Measurements from ENCODE around the gene PLEKHB1. TPM values are rescaled to one million over a fixed set of nuclear protein-coding genes. Genes with fewer than 3 reads are reported as not detected.

Gene PLEKHB1
- total and polyA plus RNA-seq, 2 donors (not counting 1 experiment from before 2014, with no cell fraction given): 0.41 to 2.5 TPM

- peaks cover 14% of the 10 kb centered on the region for H3K27me3 ChIP-seq (ENCODE audit: control insufficient read depth, insufficient read depth, low read length)
- no peaks in the 10 kb centered on the region for H3K36me3 ChIP-seq (ENCODE audit: control insufficient read depth, insufficient read depth, low read length)
These were observed 2.2 kb downstream of the PLEKHB1 start for GRCh38 chr11:73648571-73649046.

GRCh38 chr11:73649206-73649605 is 2.8 kb downstream of the PLEKHB1 start:
- no peak for TF ChIP-seq CTCF (conservative IDR thresholded peaks at IDR 0.05 in 1 of 2, IDR thresholded peaks at IDR 0.05 in 1 of 2; ENCODE audit: low read depth in 1 of 2, low read length in 2 of 2)
- TF ChIP-seq EZH2 (IDR thresholded peaks at IDR 0.05; ENCODE audit: low read length, missing control alignments): no peak
- DNase-seq (ENCODE audit: low read depth in 2 of 2): no peak

More at GRCh38 chr11:73648571-73649046, 2.2 kb downstream of the PLEKHB1 start:
- Histone ChIP-seq H3K4me1 (ENCODE audit: control insufficient read depth, extremely low read depth, insufficient read depth, low read length) (no peaks in the 10 kb centered on the region), H3K4me2 (ENCODE audit: extremely low read depth, insufficient read depth, low read length) (no peak overlapping the region), H3K9me3 (ENCODE audit: control insufficient read depth, insufficient read depth, low read depth, low read length) (no peaks in the 10 kb centered on the region), H3K9ac (ENCODE audit: insufficient read depth, low read length) (no peak overlapping the region), H3K27ac (ENCODE audit: insufficient read depth, low read length) (no peak overlapping the region), H4K20me1 (ENCODE audit: control insufficient read depth, extremely low read depth, insufficient read depth, low read length) (no peaks in the 10 kb centered on the region), H3K79me2 (ENCODE audit: control insufficient read depth, insufficient read depth, low read length) (no peaks in the 10 kb centered on the region), H3K4me3 (replicated peaks in 1 of 4; ENCODE audit: control extremely low read depth in 1 of 4, insufficient read depth in 1 of 4, low read depth in 3 of 4, low read length in 4 of 4) (no peak overlapping the region), H2AFZ (ENCODE audit: low read length) (no peak overlapping the region)
- DNase-seq (ENCODE audit: low read depth in 2 of 2): no peak
- TF ChIP-seq CTCF (conservative IDR thresholded peaks at IDR 0.05 in 1 of 2, IDR thresholded peaks at IDR 0.05 in 1 of 2; ENCODE audit: low read depth in 1 of 2, low read length in 2 of 2): no peak
- TF ChIP-seq EZH2 (IDR thresholded peaks at IDR 0.05; ENCODE audit: low read length, missing control alignments): no peak

GRCh38 chr11:73650400-73650799 is 4.0 kb downstream of the PLEKHB1 start:
- Histone ChIP-seq H3K79me2 (ENCODE audit: control insufficient read depth, insufficient read depth, low read length) (no peaks in the 10 kb centered on the region), H3K4me2 (ENCODE audit: extremely low read depth, insufficient read depth, low read length) (no peak overlapping the region), H4K20me1 (ENCODE audit: control insufficient read depth, extremely low read depth, insufficient read depth, low read length) (no peaks in the 10 kb centered on the region), H3K9ac (ENCODE audit: insufficient read depth, low read length) (no peak overlapping the region), H3K27me3 (ENCODE audit: control insufficient read depth, insufficient read depth, low read length) (peaks cover 12% of the 10 kb centered on the region), H3K4me1 (ENCODE audit: control insufficient read depth, extremely low read depth, insufficient read depth, low read length) (no peaks in the 10 kb centered on the region), H3K36me3 (ENCODE audit: control insufficient read depth, insufficient read depth, low read length) (no peaks in the 10 kb centered on the region), H2AFZ (ENCODE audit: low read length) (no peak overlapping the region), H3K4me3 (replicated peaks in 1 of 4; ENCODE audit: control extremely low read depth in 1 of 4, insufficient read depth in 1 of 4, low read depth in 3 of 4, low read length in 4 of 4) (no peak overlapping the region), H3K9me3 (ENCODE audit: control insufficient read depth, insufficient read depth, low read depth, low read length) (no peaks in the 10 kb centered on the region), H3K27ac (ENCODE audit: insufficient read depth, low read length) (no peak overlapping the region)
- no peak for DNase-seq (ENCODE audit: low read depth in 2 of 2)
- TF ChIP-seq EZH2 (IDR thresholded peaks at IDR 0.05; ENCODE audit: low read length, missing control alignments) (no peak), CTCF (conservative IDR thresholded peaks at IDR 0.05 in 1 of 2, IDR thresholded peaks at IDR 0.05 in 1 of 2; ENCODE audit: low read depth in 1 of 2, low read length in 2 of 2) (no peak)

More at GRCh38 chr11:73649206-73649605, 2.8 kb downstream of the PLEKHB1 start:
- Histone ChIP-seq H3K4me3 (replicated peaks in 1 of 4; ENCODE audit: control extremely low read depth in 1 of 4, insufficient read depth in 1 of 4, low read depth in 3 of 4, low read length in 4 of 4) (no peak overlapping the region), H4K20me1 (ENCODE audit: control insufficient read depth, extremely low read depth, insufficient read depth, low read length) (no peaks in the 10 kb centered on the region), H3K9me3 (ENCODE audit: control insufficient read depth, insufficient read depth, low read depth, low read length) (no peaks in the 10 kb centered on the region), H3K79me2 (ENCODE audit: control insufficient read depth, insufficient read depth, low read length) (no peaks in the 10 kb centered on the region), H3K27ac (ENCODE audit: insufficient read depth, low read length) (no peak overlapping the region), H3K4me1 (ENCODE audit: control insufficient read depth, extremely low read depth, insufficient read depth, low read length) (no peaks in the 10 kb centered on the region), H3K9ac (ENCODE audit: insufficient read depth, low read length) (no peak overlapping the region), H2AFZ (ENCODE audit: low read length) (no peak overlapping the region), H3K27me3 (ENCODE audit: control insufficient read depth, insufficient read depth, low read length) (peaks cover 14% of the 10 kb centered on the region), H3K36me3 (ENCODE audit: control insufficient read depth, insufficient read depth, low read length) (no peaks in the 10 kb centered on the region), H3K4me2 (ENCODE audit: extremely low read depth, insufficient read depth, low read length) (no peak overlapping the region)

Measured in fibroblast of lung (primary cell).